ENCODE data around the gene GAS6. TPM values are rescaled to one million over a fixed set of nuclear protein-coding genes. Genes with fewer than 3 reads are reported as not detected.

Gene GAS6
- total and polyA plus RNA-seq, 9 of the 15 experiments (the other 6 are each of a cell fraction or from before 2014, with no cell fraction given) = 0.14 to 9.7 (median 4.7) TPM; not detected in 1

DNA sequence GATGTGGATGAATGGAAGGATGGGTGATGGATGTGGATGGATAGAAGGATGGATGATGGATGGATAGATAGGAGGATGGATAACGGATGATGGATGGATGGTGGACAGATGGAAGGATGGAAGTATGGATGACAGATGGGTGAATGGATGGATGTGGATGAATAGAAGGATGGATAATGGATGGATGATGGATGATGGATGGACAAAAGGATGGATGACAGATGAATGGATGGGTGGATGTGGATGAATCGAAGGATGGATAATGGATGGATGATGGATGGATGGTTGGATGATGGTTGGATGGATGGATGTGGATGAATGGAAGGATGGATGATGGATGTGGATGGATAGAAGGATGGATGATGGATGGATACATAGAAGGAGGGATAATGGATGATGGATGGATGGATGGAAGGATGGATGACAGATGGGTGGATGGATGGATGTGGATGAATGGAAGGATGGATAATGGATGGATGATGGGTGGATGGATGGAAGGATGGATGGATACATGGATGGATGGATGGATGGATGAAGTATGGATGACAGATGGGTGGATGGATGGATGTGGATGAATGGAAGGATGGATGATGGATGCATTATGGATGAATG, 65.6 kb downstream of the GAS6 start:
- Histone ChIP-seq H3K4me3 (no peak overlapping the region), H3K27me3 (ENCODE audit: control insufficient read depth in 2 of 2, insufficient read depth in 2 of 2, low read length in 2 of 2) (peaks cover 7 to 78% of the 10 kb centered on the region in 2 experiments; a peak in 4 of 5 replicates), H3K36me3 (ENCODE audit: control insufficient read depth, insufficient read depth, low read length) (no peaks in the 10 kb centered on the region), H3K9ac (ENCODE audit: insufficient read depth in 1 of 2, low read depth in 2 of 2, low read length in 2 of 2) (no peak overlapping the region), H2AFZ (ENCODE audit: low read depth, low read length) (no peak overlapping the region), H3K9me1 (ENCODE audit: control insufficient read depth, insufficient read depth, low read length) (no peaks in the 10 kb centered on the region), H3K4me2 (ENCODE audit: insufficient read depth, low read length) (no peak overlapping the region), H4K20me1 (replicated peaks; ENCODE audit: control insufficient read depth, insufficient read depth, low read length) (no peaks in the 10 kb centered on the region; the same call in 1 of the 2 replicates), H3K4me1 (replicated peaks in 1 of 2; ENCODE audit: control insufficient read depth in 2 of 2, insufficient read depth in 2 of 2, low read length in 2 of 2) (peaks cover 0 to 31% of the 10 kb centered on the region in 2 experiments; a peak in 2 of 5 replicates), H3K9me3 (replicated peaks; ENCODE audit: control insufficient read depth, insufficient read depth, low read depth, low read length) (no peaks in the 10 kb centered on the region), H3K79me2 (ENCODE audit: control insufficient read depth, insufficient read depth, low read length) (no peaks in the 10 kb centered on the region), H3K27ac (ENCODE audit: extremely low read depth, low read depth, low read length) (no peak overlapping the region)
- DNase-seq (ENCODE audit: extremely low read depth in 1 of 4, low spot score in 3 of 4) (no peak), FAIRE-seq (no peak), ATAC-seq (no peak)
- ChIA-PET CTCF (ENCODE audit: low intra/inter-chr PET ratio) (no interaction called here), POLR2A (no interaction called here)
- in situ Hi-C loops (cut with MboI) = no loop called here
- BruUV-seq (replicated peaks) = no TSS peak
- intact Hi-C loops (cut with micrococcal nuclease) = no loop called here
- peak in 1 of 2 experiments; percentile 50; a peak in 2 of 4 replicates for TF ChIP-seq HDAC1 (IDR thresholded peaks at IDR 0.05)
- TF ChIP-seq GTF3C2 (IDR thresholded peaks at IDR 0.05; ENCODE audit: borderline replicate concordance, extremely low read depth, insufficient read length) = no peak
- TF ChIP-seq, protein P1, sequence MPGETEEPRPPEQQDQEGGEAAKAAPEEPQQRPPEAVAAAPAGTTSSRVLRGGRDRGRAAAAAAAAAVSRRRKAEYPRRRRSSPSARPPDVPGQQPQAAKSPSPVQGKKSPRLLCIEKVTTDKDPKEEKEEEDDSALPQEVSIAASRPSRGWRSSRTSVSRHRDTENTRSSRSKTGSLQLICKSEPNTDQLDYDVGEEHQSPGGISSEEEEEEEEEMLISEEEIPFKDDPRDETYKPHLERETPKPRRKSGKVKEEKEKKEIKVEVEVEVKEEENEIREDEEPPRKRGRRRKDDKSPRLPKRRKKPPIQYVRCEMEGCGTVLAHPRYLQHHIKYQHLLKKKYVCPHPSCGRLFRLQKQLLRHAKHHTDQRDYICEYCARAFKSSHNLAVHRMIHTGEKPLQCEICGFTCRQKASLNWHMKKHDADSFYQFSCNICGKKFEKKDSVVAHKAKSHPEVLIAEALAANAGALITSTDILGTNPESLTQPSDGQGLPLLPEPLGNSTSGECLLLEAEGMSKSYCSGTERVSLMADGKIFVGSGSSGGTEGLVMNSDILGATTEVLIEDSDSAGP (CRISPR knock-in tag; IDR thresholded peaks at IDR 0.05) = no peak
- peak; percentile 57 to 70; a peak in 3 of 4 replicates for TF ChIP-seq KDM1A (IDR thresholded peaks at IDR 0.05)
- peak; percentile 32; the same call in 1 of the 2 replicates for TF ChIP-seq EHMT2 (IDR thresholded peaks at IDR 0.05)
- TF ChIP-seq SFPQ (IDR thresholded peaks at IDR 0.05; ENCODE audit: low read depth, low read length) = no peak
- TF ChIP-seq PKNOX1 (IDR thresholded peaks at IDR 0.05) = peak; percentile 16; the same call in 1 of the 2 replicates
- WGBS (ENCODE audit: insufficient coverage, low coverage, missing lambda C conversion rate) = 0% methylated on average over 1 of the region's 2 CpGs

Measured in K562 (cell line).